Trophoblast cell (in vitro differentiated cells and primary cell): Measurements from ENCODE around the gene DDO.

ENCODE experiments used
- DNase-seq, 2 donors: peaks; one replicate each; pipeline ENCODE4 v3.0.0-alpha.2; 2016
- H2AFZ ChIP-seq: 2 replicates; pipeline ENCODE4 v1.6.1; 2013; ENCODE audit warnings: low read length, moderate library complexity, mild to moderate bottlenecking; ENCODE audit not compliant: insufficient read depth, poor library complexity
- H2AK5ac ChIP-seq: 2 replicates; pipeline ENCODE4 v1.6.1; 2013; ENCODE audit warnings: mild to moderate bottlenecking, low read length
- H2BK120ac ChIP-seq: 2 replicates; pipeline ENCODE4 v1.6.1; 2013; ENCODE audit warnings: low read length, mild to moderate bottlenecking, moderate library complexity; ENCODE audit not compliant: insufficient read depth, poor library complexity
- H2BK12ac ChIP-seq: 2 replicates; pipeline ENCODE4 v1.6.1; 2013; ENCODE audit warnings: mild to moderate bottlenecking, low read length, moderate library complexity
- H2BK5ac ChIP-seq: 2 replicates; pipeline ENCODE4 v1.6.1; 2013; ENCODE audit warnings: low read length, low read depth, moderate library complexity, mild to moderate bottlenecking; ENCODE audit not compliant: poor library complexity
- H3K14ac ChIP-seq: 2 replicates; pipeline ENCODE4 v1.6.1; 2013; ENCODE audit warnings: mild to moderate bottlenecking, low read length
- H3K18ac ChIP-seq: 2 replicates; pipeline ENCODE4 v1.6.1; 2013; ENCODE audit warnings: mild to moderate bottlenecking, low read length
- H3K23ac ChIP-seq: 2 replicates; pipeline ENCODE4 v1.6.1; 2013; ENCODE audit warnings: low read length
- H3K27ac ChIP-seq: 2 replicates; pipeline ENCODE4 v1.5.1; 2013; ENCODE audit warnings: low read depth, mild to moderate bottlenecking, inconsistent platforms, low read length, moderate library complexity
- H3K27me3 ChIP-seq: 2 replicates; pipeline ENCODE4 v1.6.1; 2013; ENCODE audit warnings: inconsistent platforms, mild to moderate bottlenecking, low read length, moderate library complexity; ENCODE audit not compliant: insufficient read depth
- H3K36me3 ChIP-seq, 2 experiments: 1 replicate in 1 of 2; 2 replicates in 1 of 2; pipeline ENCODE4 v1.6.1; 2013; ENCODE audit warnings: low read length in 2 of 2, mild to moderate bottlenecking in 2 of 2, moderate library complexity in 1 of 2; ENCODE audit not compliant: insufficient read depth in 2 of 2, control insufficient read depth in 1 of 2
- H3K4ac ChIP-seq: 2 replicates; pipeline ENCODE4 v1.6.1; 2013; ENCODE audit warnings: low read depth, mild to moderate bottlenecking, low read length, moderate library complexity
- H3K4me1 ChIP-seq, 2 experiments: 1 replicate in 1 of 2; 2 replicates in 1 of 2; pipeline ENCODE4 v1.6.1; 2013; ENCODE audit warnings: low read length in 2 of 2, mild to moderate bottlenecking in 2 of 2, moderate library complexity in 1 of 2; ENCODE audit not compliant: insufficient read depth in 2 of 2, control insufficient read depth in 1 of 2
- H3K4me2 ChIP-seq: 2 replicates; pipeline ENCODE4 v1.6.1; 2013; ENCODE audit warnings: inconsistent platforms, mild to moderate bottlenecking, low read length, moderate library complexity
- H3K4me3 ChIP-seq: 2 replicates; pipeline ENCODE4 v1.5.1; 2013; ENCODE audit warnings: mild to moderate bottlenecking, low read depth, low read length, inconsistent platforms
- H3K79me1 ChIP-seq: one replicate; pipeline ENCODE4 v1.6.1; 2013; ENCODE audit warnings: low read length
- H3K79me2 ChIP-seq: 2 replicates; pipeline ENCODE4 v1.6.1; 2013; ENCODE audit warnings: low read length, mild to moderate bottlenecking; ENCODE audit not compliant: control insufficient read depth, insufficient read depth, poor library complexity
- H3K9ac ChIP-seq: 2 replicates; pipeline ENCODE4 v1.6.1; 2013; ENCODE audit warnings: mild to moderate bottlenecking, low read length
- H3K9me3 ChIP-seq: 2 replicates; pipeline ENCODE4 v1.6.1; 2013; ENCODE audit warnings: low read depth, mild to moderate bottlenecking, control low read depth, inconsistent platforms, low read length; ENCODE audit not compliant: insufficient read depth
- H4K12ac ChIP-seq: 2 replicates; pipeline ENCODE4 v1.6.1; 2013; ENCODE audit warnings: low read depth, mild to moderate bottlenecking, low read length, moderate library complexity
- H4K8ac ChIP-seq: 2 replicates; pipeline ENCODE4 v1.6.1; 2013; ENCODE audit warnings: low read depth, mild to moderate bottlenecking, low read length, moderate library complexity
- H4K91ac ChIP-seq: one replicate; pipeline ENCODE4 v1.6.1; 2013; ENCODE audit warnings: low read depth, mild to moderate bottlenecking, low read length, moderate library complexity
- WGBS: extraction: QIAGEN DNeasy Blood & Tissue Kit; methylation state at CpG from one replicate; pipeline ENCODE4 v1.1.7; 2013; ENCODE audit warnings: missing lambda C conversion rate; ENCODE audit not compliant: insufficient read length, insufficient coverage; ENCODE audit errors: extremely low coverage; 5-methylcytosine and 5-hydroxymethylcytosine counted together

The DDO gene

DNA sequence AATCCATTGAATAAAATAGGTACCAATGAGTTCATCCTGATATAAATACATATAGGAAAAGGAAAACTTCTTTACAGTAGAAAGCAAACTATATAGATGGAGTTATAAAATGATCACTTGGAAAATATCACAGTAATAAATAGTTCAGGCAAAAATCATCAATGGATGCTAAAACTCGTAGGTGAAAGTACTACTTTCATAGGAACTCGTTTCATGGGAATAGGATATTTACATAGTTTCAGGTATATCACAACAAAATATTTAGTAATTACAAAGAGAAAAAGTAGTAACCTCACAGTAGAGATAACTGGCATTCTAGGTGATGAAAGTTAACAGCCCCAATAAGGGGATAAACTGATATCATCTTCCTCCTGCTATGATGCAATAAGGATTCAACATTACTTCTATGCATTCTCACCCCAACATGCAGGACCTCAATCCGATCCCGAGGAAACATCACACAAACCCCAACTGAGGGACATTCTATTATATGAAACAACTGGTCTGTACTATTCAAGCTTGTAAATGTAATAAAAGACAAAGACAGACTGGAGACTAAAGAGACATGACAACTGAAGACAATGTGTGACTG, 13.7 kb downstream of the DDO start:
- no peak overlapping the region for H2AK5ac ChIP-seq
- H3K4me2 ChIP-seq = no peak overlapping the region
- no peak overlapping the region for H3K9ac ChIP-seq
- no peaks in the 10 kb centered on the region for H3K9me3 ChIP-seq
- no peaks in the 10 kb centered on the region for H3K27me3 ChIP-seq
- H2BK5ac ChIP-seq = no peak overlapping the region
- no peak overlapping the region for H3K18ac ChIP-seq
- no peak overlapping the region for H3K4me3 ChIP-seq
- no peak overlapping the region for H4K12ac ChIP-seq
- DNase-seq = no peak
- no peaks in the 10 kb centered on the region for H3K79me1 ChIP-seq
- H2BK12ac ChIP-seq = no peak overlapping the region
- no peak overlapping the region for H3K4ac ChIP-seq
- no peaks in the 10 kb centered on the region for H3K4me1 ChIP-seq
- no peaks in the 10 kb centered on the region for H3K36me3 ChIP-seq
- no CpG with 5 or more reads among the region's 4 CpGs for WGBS
- H2BK120ac ChIP-seq = no peak overlapping the region
- H3K27ac ChIP-seq = no peak overlapping the region
- H3K79me2 ChIP-seq = no peaks in the 10 kb centered on the region
- H3K14ac ChIP-seq = no peak overlapping the region
- H4K91ac ChIP-seq = no peak overlapping the region
- no peak overlapping the region for H3K23ac ChIP-seq
- H2AFZ ChIP-seq = no peak overlapping the region
- H4K8ac ChIP-seq = no peak overlapping the region

DNA sequence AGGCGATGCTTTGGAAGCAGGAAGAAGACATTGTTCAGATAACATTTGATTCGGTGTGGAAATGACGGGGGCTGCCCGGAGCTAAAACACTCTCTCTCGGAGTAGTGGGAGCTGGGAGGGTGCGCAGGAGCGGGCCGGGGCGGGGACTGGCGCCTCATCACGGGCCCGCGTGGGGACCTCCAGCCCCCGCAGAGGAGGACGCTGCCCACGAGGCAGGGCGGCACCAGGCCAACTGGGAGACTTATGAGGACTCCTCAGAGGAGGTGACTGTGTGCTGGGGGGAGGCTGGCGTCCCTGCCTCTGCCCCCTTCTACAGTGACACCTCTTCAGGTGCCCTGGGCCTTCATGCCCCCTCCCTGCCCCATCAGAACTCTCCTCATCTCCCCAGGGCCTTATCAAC, 15.2 kb downstream of the DDO start:
- no peak overlapping the region for H3K9ac ChIP-seq
- no peaks in the 10 kb centered on the region for H3K9me3 ChIP-seq
- no peak overlapping the region for H3K27ac ChIP-seq
- H4K91ac ChIP-seq = no peak overlapping the region
- no peaks in the 10 kb centered on the region for H3K79me2 ChIP-seq
- H3K23ac ChIP-seq = no peak overlapping the region
- no peak overlapping the region for H2AK5ac ChIP-seq
- H3K36me3 ChIP-seq = no peaks in the 10 kb centered on the region
- no peak overlapping the region for H3K4me3 ChIP-seq
- no peak for DNase-seq
- H4K12ac ChIP-seq = no peak overlapping the region
- no CpG with 5 or more reads among the region's 18 CpGs for WGBS
- no peak overlapping the region for H3K4ac ChIP-seq
- H2BK120ac ChIP-seq = no peak overlapping the region
- H3K4me1 ChIP-seq = no peaks in the 10 kb centered on the region
- H3K18ac ChIP-seq = no peak overlapping the region
- no peak overlapping the region for H3K14ac ChIP-seq
- no peak overlapping the region for H2BK5ac ChIP-seq
- no peaks in the 10 kb centered on the region for H3K79me1 ChIP-seq
- H3K4me2 ChIP-seq = no peak overlapping the region
- H2BK12ac ChIP-seq = no peak overlapping the region
- H2AFZ ChIP-seq = no peak overlapping the region
- H4K8ac ChIP-seq = no peak overlapping the region
- H3K27me3 ChIP-seq = no peaks in the 10 kb centered on the region

DNA sequence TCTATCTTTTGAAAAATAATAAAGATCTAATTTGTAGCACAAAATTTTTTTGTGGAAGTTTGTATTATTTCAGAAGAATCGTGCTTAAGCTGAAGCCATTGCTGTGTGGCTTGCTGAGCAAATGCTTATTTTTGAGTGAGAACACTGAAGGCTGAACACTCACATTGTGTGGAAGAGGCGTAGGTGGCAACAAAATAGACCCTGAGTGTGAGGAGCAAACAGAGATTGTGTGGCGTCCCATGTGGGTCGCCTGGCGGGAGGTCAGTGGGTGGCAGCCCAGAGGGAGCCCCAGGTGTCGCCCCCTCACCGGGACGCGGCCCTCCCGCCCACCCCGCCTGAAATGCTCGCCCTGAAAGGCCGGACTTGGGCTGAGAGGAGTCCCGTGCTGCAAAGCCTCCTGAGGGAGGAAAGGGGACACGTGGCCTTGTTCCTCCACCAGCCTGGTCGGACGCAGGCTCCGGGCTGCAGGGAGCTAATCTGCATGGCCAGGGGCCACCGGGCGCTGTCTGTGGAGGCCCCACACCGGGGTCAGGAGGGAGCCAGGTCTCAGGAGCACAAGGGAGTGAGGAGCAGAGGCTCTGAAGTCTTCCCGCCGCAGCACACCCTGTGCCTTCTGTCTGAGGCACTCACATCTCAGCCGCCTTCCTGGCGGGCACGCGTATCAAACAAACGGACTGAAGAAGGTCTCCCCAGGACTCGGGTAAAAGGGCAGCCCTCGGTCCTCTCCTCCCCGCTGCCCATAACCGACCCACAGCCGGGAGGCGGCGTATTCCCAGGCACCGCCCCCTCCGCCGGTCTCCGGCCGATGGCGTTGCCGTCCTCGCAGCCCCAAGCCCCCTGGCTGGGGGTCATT, 15.9 kb downstream of the DDO start:
- Histone ChIP-seq H3K4me1 (no peaks in the 10 kb centered on the region), H3K23ac (no peak overlapping the region), H2AK5ac (no peak overlapping the region), H3K4me3 (no peak overlapping the region), H3K36me3 (no peaks in the 10 kb centered on the region), H3K14ac (no peak overlapping the region), H3K79me2 (no peaks in the 10 kb centered on the region), H3K79me1 (no peaks in the 10 kb centered on the region), H2BK120ac (no peak overlapping the region), H3K4me2 (no peak overlapping the region), H3K27ac (no peak overlapping the region), H2AFZ (no peak overlapping the region), H2BK5ac (no peak overlapping the region), H3K9ac (no peak overlapping the region), H3K18ac (no peak overlapping the region), H3K27me3 (no peaks in the 10 kb centered on the region), H3K4ac (no peak overlapping the region), H4K91ac (no peak overlapping the region), H4K12ac (no peak overlapping the region), H3K9me3 (no peaks in the 10 kb centered on the region), H2BK12ac (no peak overlapping the region), H4K8ac (no peak overlapping the region)
- WGBS = no CpG with 5 or more reads among the region's 43 CpGs
- DNase-seq = no peak

DNA sequence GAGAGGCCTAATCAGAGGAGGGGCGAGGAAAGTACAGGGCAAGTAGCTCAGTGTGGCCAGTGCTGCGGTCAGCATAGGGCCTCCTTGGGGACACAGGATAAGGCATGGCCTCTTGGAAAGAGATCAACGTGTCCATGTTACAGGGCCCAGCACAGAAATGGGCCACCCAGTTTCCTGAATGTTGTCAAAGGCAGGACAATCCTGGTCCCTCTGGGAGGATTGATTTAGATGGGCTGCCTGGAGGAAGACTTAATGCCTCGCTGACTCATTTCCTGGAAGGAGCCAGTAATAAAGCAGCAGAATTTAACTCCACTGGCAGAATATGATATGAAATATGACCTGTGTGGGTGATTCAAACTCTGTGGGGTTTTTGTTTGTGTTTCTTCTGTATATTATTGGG, 16.6 kb downstream of the DDO start:
- Histone ChIP-seq H3K9ac (no peak overlapping the region), H3K36me3 (no peaks in the 10 kb centered on the region), H3K4me2 (no peak overlapping the region), H2AK5ac (no peak overlapping the region), H3K79me2 (no peaks in the 10 kb centered on the region), H3K4me1 (no peaks in the 10 kb centered on the region), H4K8ac (no peak overlapping the region), H3K4me3 (no peak overlapping the region), H2BK12ac (no peak overlapping the region), H3K27ac (no peak overlapping the region), H3K27me3 (no peaks in the 10 kb centered on the region), H3K79me1 (no peaks in the 10 kb centered on the region), H2BK120ac (no peak overlapping the region), H3K18ac (no peak overlapping the region), H3K4ac (no peak overlapping the region), H4K12ac (no peak overlapping the region), H2AFZ (no peak overlapping the region), H3K9me3 (no peaks in the 10 kb centered on the region), H4K91ac (no peak overlapping the region), H3K14ac (no peak overlapping the region), H3K23ac (no peak overlapping the region), H2BK5ac (no peak overlapping the region)
- DNase-seq = no peak
- WGBS = no CpG with 5 or more reads among the region's 4 CpGs
